H9 (cell line): ENCODE data around the gene NCS1. TPM values are rescaled to one million over a fixed set of nuclear protein-coding genes. Genes with fewer than 3 reads are reported as not detected.

ENCODE experiments used
- DNase-seq: peaks from one replicate; pipeline ENCODE4 v3.0.0-alpha.2; 2017
- H2AFZ ChIP-seq: one replicate; pipeline ENCODE4 v1.6.1; 2013; ENCODE audit warnings: mild to moderate bottlenecking, low read length, control low read depth, moderate library complexity
- H2AK5ac ChIP-seq: 2 replicates; pipeline ENCODE4 v1.6.1; 2013; ENCODE audit warnings: low read length, control low read depth, mixed read lengths; ENCODE audit not compliant: insufficient read length
- H2BK120ac ChIP-seq: one replicate; pipeline ENCODE4 v1.6.1; 2013; ENCODE audit warnings: low read depth, mild to moderate bottlenecking, low read length, control low read depth, inconsistent platforms; ENCODE audit not compliant: poor library complexity, severe bottlenecking
- H2BK12ac ChIP-seq: 2 replicates; pipeline ENCODE4 v1.6.1; 2013; ENCODE audit warnings: low read length, control low read depth, mixed read lengths, low read depth; ENCODE audit not compliant: insufficient read length
- H2BK15ac ChIP-seq: 2 replicates; pipeline ENCODE4 v1.6.1; 2013; ENCODE audit warnings: low read depth, low read length, control low read depth
- H2BK20ac ChIP-seq: one replicate; pipeline ENCODE4 v1.6.1; 2013; ENCODE audit warnings: low read depth, mild to moderate bottlenecking, low read length, control low read depth, inconsistent platforms; ENCODE audit not compliant: poor library complexity, severe bottlenecking
- H2BK5ac ChIP-seq: 2 replicates; pipeline ENCODE4 v1.6.1; 2013; ENCODE audit warnings: low read length, control low read depth, mixed read lengths; ENCODE audit not compliant: insufficient read length
- H3K14ac ChIP-seq: 2 replicates; pipeline ENCODE4 v1.6.1; 2013; ENCODE audit warnings: low read length, control low read depth; ENCODE audit not compliant: insufficient read depth
- H3K18ac ChIP-seq: 2 replicates; pipeline ENCODE4 v1.6.1; 2013; ENCODE audit warnings: low read depth, mild to moderate bottlenecking, mixed read lengths, low read length, control low read depth; ENCODE audit not compliant: insufficient read length
- H3K23ac ChIP-seq: 2 replicates; pipeline ENCODE4 v1.6.1; 2013; ENCODE audit warnings: low read length, control low read depth, mixed read lengths, low read depth; ENCODE audit not compliant: insufficient read length
- H3K23me2 ChIP-seq: 2 replicates; pipeline ENCODE4 v1.6.1; 2013; ENCODE audit warnings: low read depth, mild to moderate bottlenecking, mixed read lengths, low read length, control low read depth; ENCODE audit not compliant: insufficient read length, poor library complexity, severe bottlenecking
- H3K27ac ChIP-seq: 2 replicates; pipeline ENCODE4 v1.5.1; 2013; ENCODE audit warnings: low read length, control low read depth, mixed read lengths, low read depth; ENCODE audit not compliant: insufficient read length
- H3K27me3 ChIP-seq: 2 replicates; pipeline ENCODE4 v1.6.1; 2013; ENCODE audit warnings: low read length, control low read depth, inconsistent platforms; ENCODE audit not compliant: insufficient read depth
- H3K4ac ChIP-seq: 2 replicates; pipeline ENCODE4 v1.6.1; 2013; ENCODE audit warnings: low read depth, mild to moderate bottlenecking, control low read depth, inconsistent platforms, low read length, moderate library complexity
- H3K4me1 ChIP-seq: 2 replicates; pipeline ENCODE4 v1.6.1; 2013; ENCODE audit warnings: low read length, control low read depth, inconsistent platforms; ENCODE audit not compliant: insufficient read depth
- H3K4me2 ChIP-seq: 2 replicates; pipeline ENCODE4 v1.6.1; 2013; ENCODE audit warnings: low read length, control low read depth, mixed read lengths; ENCODE audit not compliant: insufficient read length, insufficient read depth
- H3K56ac ChIP-seq: 2 replicates; pipeline ENCODE4 v1.6.1; 2013; ENCODE audit warnings: low read depth, mild to moderate bottlenecking, mixed read lengths, low read length, control low read depth; ENCODE audit not compliant: insufficient read length
- H3K79me1 ChIP-seq: 2 replicates; pipeline ENCODE4 v1.6.1; 2013; ENCODE audit warnings: low read depth, mild to moderate bottlenecking, moderate library complexity, low read length, control low read depth, inconsistent platforms; ENCODE audit not compliant: insufficient read depth, poor library complexity, severe bottlenecking
- H3K79me2 ChIP-seq: 2 replicates; pipeline ENCODE4 v1.6.1; 2013; ENCODE audit warnings: low read length, control low read depth, inconsistent platforms; ENCODE audit not compliant: insufficient read depth
- H3K9ac ChIP-seq: 2 replicates; pipeline ENCODE4 v1.6.1; 2013; ENCODE audit warnings: low read length, control low read depth, mixed read lengths; ENCODE audit not compliant: insufficient read length; ENCODE audit errors: extremely low read depth
- H3K9me3 ChIP-seq: one replicate; pipeline ENCODE4 v1.6.1; 2013; ENCODE audit warnings: low read depth, low read length, inconsistent platforms; ENCODE audit not compliant: control insufficient read depth
- H3T11ph ChIP-seq: one replicate; pipeline ENCODE4 v1.6.1; 2013; ENCODE audit warnings: mild to moderate bottlenecking, low read length, control low read depth, inconsistent platforms
- H4K20me1 ChIP-seq: one replicate; pipeline ENCODE4 v1.6.1; 2013; ENCODE audit not compliant: control insufficient read depth, insufficient read length, insufficient read depth
- H4K5ac ChIP-seq: 2 replicates; pipeline ENCODE4 v1.6.1; 2013; ENCODE audit warnings: low read depth, mild to moderate bottlenecking, mixed read lengths, low read length, control low read depth; ENCODE audit not compliant: insufficient read length
- H4K8ac ChIP-seq: replicated peaks from 2 replicates; pipeline ENCODE4 v1.6.1; 2013; ENCODE audit warnings: low read length, control low read depth, mixed read lengths, low read depth; ENCODE audit not compliant: insufficient read length
- H4K91ac ChIP-seq: 2 replicates; pipeline ENCODE4 v1.6.1; 2013; ENCODE audit warnings: low read depth, mild to moderate bottlenecking, moderate library complexity, mixed read lengths, low read length, control low read depth; ENCODE audit not compliant: insufficient read length
- H3K27ac Mint-ChIP-seq, 3 experiments: 2 replicates in 2 of 3; 3 replicates in 1 of 3; pipeline ENCODE4 v1.8.0; 2020 to 2021; ENCODE audit warnings: mixed read lengths in 3 of 3, mild to moderate bottlenecking in 1 of 3, moderate library complexity in 1 of 3
- H3K27me3 Mint-ChIP-seq: 2 replicates; pipeline ENCODE4 v1.8.0; 2021; ENCODE audit warnings: low read depth, mild to moderate bottlenecking, moderate library complexity, mixed read lengths
- H3K36me3 Mint-ChIP-seq, 3 experiments: 2 replicates in 2 of 3; 3 replicates in 1 of 3; pipeline ENCODE4 v1.8.0; 2020 to 2021; ENCODE audit warnings: low read depth in 3 of 3, mixed read lengths in 3 of 3; ENCODE audit not compliant: insufficient read depth in 1 of 3
- H3K4me1 Mint-ChIP-seq, 2 experiments: 2 replicates each; pipeline ENCODE4 v1.8.0; 2020; ENCODE audit warnings: mixed read lengths in 2 of 2
- H3K4me3 Mint-ChIP-seq, 2 experiments: 2 replicates in 1 of 2; 3 replicates in 1 of 2; pipeline ENCODE4 v1.8.0; 2020 to 2021; ENCODE audit warnings: mild to moderate bottlenecking in 2 of 2, mixed read lengths in 2 of 2, moderate library complexity in 1 of 2
- H3K9me3 Mint-ChIP-seq, 2 experiments: 2 replicates in 1 of 2; 3 replicates in 1 of 2; pipeline ENCODE4 v1.8.0; 2020; ENCODE audit warnings: mild to moderate bottlenecking in 2 of 2, mixed read lengths in 2 of 2, moderate library complexity in 1 of 2
- CTCF ChIP-seq: fragments of 200-600 bp; sonication (generic); conservative IDR thresholded peaks from 3 replicates; pipeline ENCODE4 v1.8.0; 2021; ENCODE audit warnings: antibody characterized with exemption, mild to moderate bottlenecking
- WGBS: extraction: QIAGEN DNeasy Blood & Tissue Kit; methylation state at CpG from one replicate; pipeline ENCODE4 v1.1.7; 2013; ENCODE audit warnings: missing lambda C conversion rate, low lambda C conversion rate, mixed read lengths; ENCODE audit not compliant: insufficient read length; ENCODE audit errors: extremely low coverage; 5-methylcytosine and 5-hydroxymethylcytosine counted together
- total RNA-seq: library from RNA; stranded (reverse); gene quantifications from 2 replicates; pipeline ENCODE4 v1.2.1, GENCODE V29; 2021

The NCS1 gene
- total RNA-seq, 1 experiment from 2014 or later: 38.1 TPM

GRCh38 chr9:130222833-130223232 is 50.6 kb downstream of the NCS1 start:
- no peaks in the 10 kb centered on the region for H3K27me3 ChIP-seq
- no peak overlapping the region for H3K14ac ChIP-seq
- H2BK15ac ChIP-seq: no peak overlapping the region
- H2AK5ac ChIP-seq: no peak overlapping the region
- H3K4me3 Mint-ChIP-seq: no peak overlapping the region
- H3K4me1 Mint-ChIP-seq: peaks cover 8 to 16% of the 10 kb centered on the region in 2 experiments; a peak in 3 of 4 replicates
- no peak overlapping the region for H3K4ac ChIP-seq
- H3K79me1 ChIP-seq: no peaks in the 10 kb centered on the region
- H3K36me3 Mint-ChIP-seq: peaks cover 19 to 35% (median 28%) of the 10 kb centered on the region in 3 experiments
- no peak for DNase-seq
- H3K56ac ChIP-seq: no peak overlapping the region
- H4K20me1 ChIP-seq: no peaks in the 10 kb centered on the region
- no peaks in the 10 kb centered on the region for H3K79me2 ChIP-seq
- H4K91ac ChIP-seq: no peak overlapping the region
- no peak overlapping the region for H4K8ac ChIP-seq
- no peak overlapping the region for H4K5ac ChIP-seq
- H3K9ac ChIP-seq: no peak overlapping the region
- H2BK5ac ChIP-seq: no peak overlapping the region
- H2BK20ac ChIP-seq: no peak overlapping the region
- H2BK12ac ChIP-seq: no peak overlapping the region
- H3K27ac Mint-ChIP-seq: peak overlapping the region in 2 of 3 experiments; percentile 61 to 62; a peak in 3 of 7 replicates
- H3K23me2 ChIP-seq: no peaks in the 10 kb centered on the region
- H3K27me3 Mint-ChIP-seq: no peaks in the 10 kb centered on the region
- H3K9me3 Mint-ChIP-seq: peaks cover 3 to 6% of the 10 kb centered on the region in 2 experiments; a peak in 3 of 5 replicates
- no peak overlapping the region for H2BK120ac ChIP-seq
- no peak overlapping the region for H3K27ac ChIP-seq
- H3K23ac ChIP-seq: no peak overlapping the region
- peaks cover 10% of the 10 kb centered on the region for H3K9me3 ChIP-seq
- H2AFZ ChIP-seq: no peak overlapping the region
- H3T11ph ChIP-seq: no peak overlapping the region
- no peaks in the 10 kb centered on the region for H3K4me1 ChIP-seq
- no CpG with 5 or more reads among the region's 9 CpGs for WGBS
- no peak for TF ChIP-seq CTCF
- no peak overlapping the region for H3K18ac ChIP-seq
- H3K4me2 ChIP-seq: no peak overlapping the region
